Measurements from ENCODE around the gene ERMAP. TPM values are rescaled to one million over a fixed set of nuclear protein-coding genes. Genes with fewer than 3 reads are reported as not detected.

ERMAP gene
- total and polyA plus RNA-seq, 9 of the 15 experiments (the other 6 are each of a cell fraction or from before 2014, with no cell fraction given): 8.0 to 31.4 (median 22.5) TPM

GRCh38 chr1:42777852-42778251, 39.1 kb upstream of the ERMAP start (continued):
- TF ChIP-seq SMAD3 (CRISPR knock-in tag; conservative IDR thresholded peaks at IDR 0.05) (no peak), CAMTA2 (CRISPR knock-in tag; conservative IDR thresholded peaks at IDR 0.05) (no peak), NEUROD1 (IDR thresholded peaks at IDR 0.05; ENCODE audit: borderline replicate concordance, low read depth, low read length, partially characterized antibody) (no peak), VEZF1 (CRISPR knock-in tag; IDR thresholded peaks at IDR 0.05) (0 out of 2 replicates have a peak, but pooled peaks have one; percentile 12), GMEB1 (CRISPR knock-in tag; IDR thresholded peaks at IDR 0.05) (no peak), ATF4 (CRISPR knock-in tag; IDR thresholded peaks at IDR 0.05) (no peak), ZNF586 (CRISPR knock-in tag; conservative IDR thresholded peaks at IDR 0.05) (no peak), CHD1 (IDR thresholded peaks at IDR 0.05; ENCODE audit: low read length) (no peak), MTA2 (IDR thresholded peaks at IDR 0.05; ENCODE audit: low read depth) (no peak), E2F8 (IDR thresholded peaks at IDR 0.05; ENCODE audit: low read depth, partially characterized antibody) (peak; percentile 34), THAP12 (CRISPR knock-in tag; IDR thresholded peaks at IDR 0.05) (no peak), CTCF (IDR thresholded peaks at IDR 0.05 in 2 of 3, conservative IDR thresholded peaks at IDR 0.05 in 1 of 3; ENCODE audit: insufficient read depth in 2 of 3, low read depth in 1 of 3, low read length in 3 of 3) (peak; percentile 84 to 94 (median 94)), NR4A1 (CRISPR knock-in tag; IDR thresholded peaks at IDR 0.05) (no peak), NR4A1 (tag; IDR thresholded peaks at IDR 0.05) (no peak)

All from K562 (cell line).